Endothelial cell of umbilical vein (primary cell): Measurements from ENCODE around the gene CYP46A1.

Experiments used
- CTCF ChIP-seq, 2 donors: IDR thresholded peaks; 1 replicate in 1 of 2; 2 replicates in 1 of 2; pipeline ENCODE4 v1.5.1; 2011; ENCODE audit warnings: low read length in 2 of 2, mild to moderate bottlenecking in 2 of 2, moderate library complexity in 2 of 2, control low read depth in 1 of 2, inconsistent platforms in 1 of 2, low read depth in 1 of 2; ENCODE audit not compliant: insufficient read depth in 1 of 2; ENCODE audit errors: extremely low read depth in 1 of 2
- EZH2 ChIP-seq: IDR thresholded peaks from 2 replicates; pipeline ENCODE4 v1.6.1; 2012; ENCODE audit warnings: borderline replicate concordance, low read depth, mild to moderate bottlenecking, moderate library complexity, low read length, inconsistent platforms; ENCODE audit not compliant: severe bottlenecking
- FOS ChIP-seq: IDR thresholded peaks from 2 replicates; pipeline ENCODE4 v1.6.1; 2011; ENCODE audit warnings: mild to moderate bottlenecking, low read length, moderate library complexity, borderline replicate concordance; ENCODE audit not compliant: insufficient read depth
- GATA2 ChIP-seq: IDR thresholded peaks from 2 replicates; pipeline ENCODE4 v1.7.0; 2011; ENCODE audit warnings: low read depth, mild to moderate bottlenecking, moderate library complexity, mixed read lengths, low read length; ENCODE audit not compliant: insufficient read length, insufficient read depth
- JUN ChIP-seq: IDR thresholded peaks from 2 replicates; pipeline ENCODE4 v1.6.1; 2011; ENCODE audit warnings: borderline replicate concordance, low read depth; ENCODE audit not compliant: insufficient read length, insufficient read depth
- MAX ChIP-seq: IDR thresholded peaks from 2 replicates; pipeline ENCODE4 v1.6.1; 2011; ENCODE audit not compliant: insufficient read depth, insufficient read length
- MYC ChIP-seq: IDR thresholded peaks from one replicate; pipeline ENCODE4 v1.6.1; 2011; ENCODE audit warnings: mild to moderate bottlenecking, low read depth, low read length
- POLR2A ChIP-seq: IDR thresholded peaks from 2 replicates; pipeline ENCODE4 v1.6.1; 2012; ENCODE audit warnings: low read depth, mild to moderate bottlenecking, control low read depth, low read length
- POLR2AphosphoS5 ChIP-seq: IDR thresholded peaks from 2 replicates; pipeline ENCODE4 v1.6.1; 2012; ENCODE audit warnings: low read depth, mild to moderate bottlenecking, control low read depth, low read length, moderate library complexity; ENCODE audit not compliant: insufficient read depth

GRCh38 chr14:99681101-99681831 lies 2.8 kb upstream of the CYP46A1 start:
- TF ChIP-seq CTCF (IDR thresholded peaks at IDR 0.05; ENCODE audit: extremely low read depth in 1 of 2, insufficient read depth in 1 of 2, low read depth in 1 of 2, low read length in 2 of 2): no peak
- TF ChIP-seq POLR2A: no peak
- no peak for TF ChIP-seq EZH2
- no peak for TF ChIP-seq POLR2AphosphoS5
- TF ChIP-seq MAX: no peak
- no peak for TF ChIP-seq MYC
- TF ChIP-seq FOS: no peak
- TF ChIP-seq JUN: no peak
- TF ChIP-seq GATA2: no peak
